Measurements from ENCODE around the gene RELT. TPM values are rescaled to one million over a fixed set of nuclear protein-coding genes. Genes with fewer than 3 reads are reported as not detected.

The RELT gene
- total RNA-seq: 1 to 10 TPM; 2.0 to 7.0 TPM

- Histone ChIP-seq H3K4me3 (peak within 1 kb of the TSS; percentile 76 to 83), H3K36me3 (no peaks in the 10 kb centered on the region), H3K27ac (peak within 1 kb of the TSS; percentile 89 to 94), H3K27me3 (no peaks in the 10 kb centered on the region), H3K9me3 (no peaks in the 10 kb centered on the region), H3K4me1 (peaks cover 0 to 55% of the 10 kb centered on the region in 2 donors)
- peak; percentile 87 for DNase-seq (ENCODE audit: low spot score)
- TF ChIP-seq CTCF (IDR thresholded peaks at IDR 0.05): peak; percentile 96
These were observed at the start of gene RELT for GRCh38 chr11:73376160-73376802. Gene RELT, plus strand, starts transcription at chr11:73376399. Its CDS starts 12,738 bp downstream, at chr11:73389137.

GRCh38 chr11:73326929-73327811, 49.0 kb upstream of the RELT start:
- DNase-seq (ENCODE audit: low spot score): no peak
- TF ChIP-seq CTCF (IDR thresholded peaks at IDR 0.05): no peak
- peaks cover 0 to 83% of the 10 kb centered on the region in 2 donors for H3K4me1 ChIP-seq
- no peaks in the 10 kb centered on the region for H3K27me3 ChIP-seq
- no peaks in the 10 kb centered on the region for H3K36me3 ChIP-seq
- H3K27ac ChIP-seq: peak overlapping the region; percentile 37 to 78
- H3K9me3 ChIP-seq: no peaks in the 10 kb centered on the region
- no peak overlapping the region for H3K4me3 ChIP-seq

GRCh38 chr11:73327812-73328364, 48.3 kb upstream of the RELT start:
- Histone ChIP-seq H3K27ac (peak overlapping the region in 1 of 2 donors; percentile 50), H3K27me3 (no peaks in the 10 kb centered on the region), H3K9me3 (no peaks in the 10 kb centered on the region), H3K4me3 (no peak overlapping the region), H3K36me3 (no peaks in the 10 kb centered on the region), H3K4me1 (peaks cover 0 to 83% of the 10 kb centered on the region in 2 donors)
- TF ChIP-seq CTCF (IDR thresholded peaks at IDR 0.05): no peak
- no peak for DNase-seq (ENCODE audit: low spot score)

- peaks cover 0 to 83% of the 10 kb centered on the region in 2 donors for H3K4me1 ChIP-seq
- H3K36me3 ChIP-seq: no peaks in the 10 kb centered on the region
- no peaks in the 10 kb centered on the region for H3K27me3 ChIP-seq
- no peaks in the 10 kb centered on the region for H3K9me3 ChIP-seq
- peak; percentile 21 to 44 for TF ChIP-seq CTCF (IDR thresholded peaks at IDR 0.05)
- no peak overlapping the region for H3K4me3 ChIP-seq
- DNase-seq (ENCODE audit: low spot score): no peak
- H3K27ac ChIP-seq: peak overlapping the region; percentile 40 to 77
These were observed 45.6 kb upstream of the RELT start for GRCh38 chr11:73330569-73331093.

- Histone ChIP-seq H3K4me1 (peaks cover 0 to 79% of the 10 kb centered on the region in 2 donors), H3K27ac (peak overlapping the region; percentile 40 to 77), H3K9me3 (no peaks in the 10 kb centered on the region), H3K36me3 (no peaks in the 10 kb centered on the region), H3K27me3 (no peaks in the 10 kb centered on the region), H3K4me3 (no peak overlapping the region)
- DNase-seq (ENCODE audit: low spot score): no peak
- TF ChIP-seq CTCF (IDR thresholded peaks at IDR 0.05): no peak
These were observed 44.9 kb upstream of the RELT start for GRCh38 chr11:73331138-73331916.
